ENCODE data around the gene EPSTI1.

The EPSTI1 gene

GRCh38 chr13:43014162-43014561 is 22.1 kb upstream of the EPSTI1 start:
- Histone ChIP-seq H4K8ac (ENCODE audit: low read depth, low read length) (no peak overlapping the region), H3K18ac (ENCODE audit: low read length) (no peak overlapping the region), H3K36me3 (replicated peaks in 1 of 2; ENCODE audit: control insufficient read depth in 2 of 2, insufficient read depth in 2 of 2, low read length in 2 of 2) (no peaks in the 10 kb centered on the region), H3K4me1 (ENCODE audit: control insufficient read depth in 2 of 2, insufficient read depth in 1 of 2, low read depth in 1 of 2, low read length in 2 of 2) (no peaks in the 10 kb centered on the region), H3K4me3 (ENCODE audit: low read length in 2 of 2) (no peak overlapping the region), H3K9me3 (replicated peaks in 1 of 2; ENCODE audit: control insufficient read depth in 2 of 2, insufficient read depth in 1 of 2, low read depth in 1 of 2, low read length in 2 of 2) (no peaks in the 10 kb centered on the region), H2AFZ (ENCODE audit: low read length) (no peak overlapping the region), H3K4ac (ENCODE audit: low read length) (no peak overlapping the region), H3K27me3 (ENCODE audit: control insufficient read depth in 3 of 3, insufficient read depth in 3 of 3, low read depth in 1 of 3, low read length in 3 of 3) (no peaks in the 10 kb centered on the region), H3K27ac (replicated peaks; ENCODE audit: low read length) (no peak overlapping the region), H4K91ac (ENCODE audit: low read depth, low read length, poor library complexity) (no peak overlapping the region), H2BK120ac (ENCODE audit: low read depth, low read length) (no peak overlapping the region), H3K14ac (ENCODE audit: low read length) (no peak overlapping the region), H3K4me2 (ENCODE audit: insufficient read depth, low read length, poor library complexity, severe bottlenecking) (no peak overlapping the region), H3K79me1 (ENCODE audit: low read depth, low read length) (no peaks in the 10 kb centered on the region), H3K9ac (ENCODE audit: low read depth, low read length, poor library complexity) (no peak overlapping the region), H3K23ac (ENCODE audit: low read depth, low read length, poor library complexity) (no peak overlapping the region), H2BK12ac (ENCODE audit: low read length) (no peak overlapping the region), H2BK5ac (ENCODE audit: low read length) (no peak overlapping the region), H2BK15ac (ENCODE audit: low read length) (no peak overlapping the region), H2AK5ac (ENCODE audit: low read depth, low read length) (no peak overlapping the region)
- DNase-seq (ENCODE audit: low spot score) = no peak
- WGBS, 2 donors (ENCODE audit: extremely low coverage in 2 of 2, insufficient read length in 2 of 2, insufficient replicate concordance in 1 of 2) = no CpG with 5 or more reads among the region's 3 CpGs

GRCh38 chr13:43009506-43009905 is 17.5 kb upstream of the EPSTI1 start:
- H4K8ac ChIP-seq (ENCODE audit: low read depth, low read length) = no peak overlapping the region
- H3K4me3 ChIP-seq (ENCODE audit: low read length in 2 of 2) = no peak overlapping the region
- no peak overlapping the region for H3K4ac ChIP-seq (ENCODE audit: low read length)
- no peaks in the 10 kb centered on the region for H3K9me3 ChIP-seq (replicated peaks in 1 of 2; ENCODE audit: control insufficient read depth in 2 of 2, insufficient read depth in 1 of 2, low read depth in 1 of 2, low read length in 2 of 2)
- H2BK120ac ChIP-seq (ENCODE audit: low read depth, low read length) = no peak overlapping the region
- H3K23ac ChIP-seq (ENCODE audit: low read depth, low read length, poor library complexity) = no peak overlapping the region
- H3K14ac ChIP-seq (ENCODE audit: low read length) = no peak overlapping the region
- H3K27ac ChIP-seq (replicated peaks; ENCODE audit: low read length) = no peak overlapping the region
- no peaks in the 10 kb centered on the region for H3K27me3 ChIP-seq (ENCODE audit: control insufficient read depth in 3 of 3, insufficient read depth in 3 of 3, low read depth in 1 of 3, low read length in 3 of 3)
- H3K79me1 ChIP-seq (ENCODE audit: low read depth, low read length) = no peaks in the 10 kb centered on the region
- no peak overlapping the region for H2AK5ac ChIP-seq (ENCODE audit: low read depth, low read length)
- DNase-seq (ENCODE audit: low spot score) = no peak
- H3K36me3 ChIP-seq (replicated peaks in 1 of 2; ENCODE audit: control insufficient read depth in 2 of 2, insufficient read depth in 2 of 2, low read length in 2 of 2) = no peaks in the 10 kb centered on the region
- no peak overlapping the region for H3K4me2 ChIP-seq (ENCODE audit: insufficient read depth, low read length, poor library complexity, severe bottlenecking)
- no peak overlapping the region for H2BK12ac ChIP-seq (ENCODE audit: low read length)
- H2BK5ac ChIP-seq (ENCODE audit: low read length) = no peak overlapping the region
- no peak overlapping the region for H3K18ac ChIP-seq (ENCODE audit: low read length)
- no peak overlapping the region for H3K9ac ChIP-seq (ENCODE audit: low read depth, low read length, poor library complexity)
- no CpG with 5 or more reads among the region's 1 CpG for WGBS, 2 donors (ENCODE audit: extremely low coverage in 2 of 2, insufficient read length in 2 of 2, insufficient replicate concordance in 1 of 2)
- peaks cover 0 to 5% of the 10 kb centered on the region in 2 donors for H3K4me1 ChIP-seq (ENCODE audit: control insufficient read depth in 2 of 2, insufficient read depth in 1 of 2, low read depth in 1 of 2, low read length in 2 of 2)
- H2BK15ac ChIP-seq (ENCODE audit: low read length) = no peak overlapping the region
- H2AFZ ChIP-seq (ENCODE audit: low read length) = no peak overlapping the region
- H4K91ac ChIP-seq (ENCODE audit: low read depth, low read length, poor library complexity) = no peak overlapping the region

DNA sequence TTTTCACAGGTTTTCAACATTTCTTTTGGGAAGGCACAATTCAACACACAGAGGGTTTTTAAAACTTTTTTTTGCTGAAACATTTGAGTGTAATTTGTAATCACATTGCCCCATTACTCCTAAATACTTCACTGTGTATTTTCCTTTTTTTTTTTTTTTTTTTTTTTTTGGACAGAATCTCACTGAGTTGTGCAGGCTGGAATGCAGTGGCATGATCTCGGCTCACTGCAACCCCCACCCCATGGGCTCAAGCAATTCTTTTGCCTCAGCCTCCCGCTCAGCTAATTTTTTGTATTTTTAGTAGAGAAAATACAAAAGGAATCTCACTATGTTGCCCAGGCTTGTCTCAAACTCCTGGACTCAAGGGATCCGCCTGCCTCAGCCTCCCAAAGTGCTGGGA is 16.6 kb upstream of the EPSTI1 start:
- Histone ChIP-seq H3K79me1 (ENCODE audit: low read depth, low read length) (no peaks in the 10 kb centered on the region), H2AFZ (ENCODE audit: low read length) (no peak overlapping the region), H3K14ac (ENCODE audit: low read length) (no peak overlapping the region), H4K91ac (ENCODE audit: low read depth, low read length, poor library complexity) (no peak overlapping the region), H3K23ac (ENCODE audit: low read depth, low read length, poor library complexity) (no peak overlapping the region), H3K27ac (replicated peaks; ENCODE audit: low read length) (no peak overlapping the region), H4K8ac (ENCODE audit: low read depth, low read length) (no peak overlapping the region), H2BK15ac (ENCODE audit: low read length) (no peak overlapping the region), H3K36me3 (replicated peaks in 1 of 2; ENCODE audit: control insufficient read depth in 2 of 2, insufficient read depth in 2 of 2, low read length in 2 of 2) (no peaks in the 10 kb centered on the region), H3K27me3 (ENCODE audit: control insufficient read depth in 3 of 3, insufficient read depth in 3 of 3, low read depth in 1 of 3, low read length in 3 of 3) (no peaks in the 10 kb centered on the region), H3K4me1 (ENCODE audit: control insufficient read depth in 2 of 2, insufficient read depth in 1 of 2, low read depth in 1 of 2, low read length in 2 of 2) (peaks cover 0 to 5% of the 10 kb centered on the region in 2 donors), H3K9me3 (replicated peaks in 1 of 2; ENCODE audit: control insufficient read depth in 2 of 2, insufficient read depth in 1 of 2, low read depth in 1 of 2, low read length in 2 of 2) (no peaks in the 10 kb centered on the region), H2BK5ac (ENCODE audit: low read length) (no peak overlapping the region), H3K9ac (ENCODE audit: low read depth, low read length, poor library complexity) (no peak overlapping the region), H3K4me3 (ENCODE audit: low read length in 2 of 2) (no peak overlapping the region), H3K4ac (ENCODE audit: low read length) (no peak overlapping the region), H3K4me2 (ENCODE audit: insufficient read depth, low read length, poor library complexity, severe bottlenecking) (no peak overlapping the region), H2BK120ac (ENCODE audit: low read depth, low read length) (no peak overlapping the region), H3K18ac (ENCODE audit: low read length) (no peak overlapping the region), H2BK12ac (ENCODE audit: low read length) (no peak overlapping the region), H2AK5ac (ENCODE audit: low read depth, low read length) (no peak overlapping the region)
- no CpG with 5 or more reads among the region's 3 CpGs for WGBS, 2 donors (ENCODE audit: extremely low coverage in 2 of 2, insufficient read length in 2 of 2, insufficient replicate concordance in 1 of 2)
- DNase-seq (ENCODE audit: low spot score) = no peak

DNA sequence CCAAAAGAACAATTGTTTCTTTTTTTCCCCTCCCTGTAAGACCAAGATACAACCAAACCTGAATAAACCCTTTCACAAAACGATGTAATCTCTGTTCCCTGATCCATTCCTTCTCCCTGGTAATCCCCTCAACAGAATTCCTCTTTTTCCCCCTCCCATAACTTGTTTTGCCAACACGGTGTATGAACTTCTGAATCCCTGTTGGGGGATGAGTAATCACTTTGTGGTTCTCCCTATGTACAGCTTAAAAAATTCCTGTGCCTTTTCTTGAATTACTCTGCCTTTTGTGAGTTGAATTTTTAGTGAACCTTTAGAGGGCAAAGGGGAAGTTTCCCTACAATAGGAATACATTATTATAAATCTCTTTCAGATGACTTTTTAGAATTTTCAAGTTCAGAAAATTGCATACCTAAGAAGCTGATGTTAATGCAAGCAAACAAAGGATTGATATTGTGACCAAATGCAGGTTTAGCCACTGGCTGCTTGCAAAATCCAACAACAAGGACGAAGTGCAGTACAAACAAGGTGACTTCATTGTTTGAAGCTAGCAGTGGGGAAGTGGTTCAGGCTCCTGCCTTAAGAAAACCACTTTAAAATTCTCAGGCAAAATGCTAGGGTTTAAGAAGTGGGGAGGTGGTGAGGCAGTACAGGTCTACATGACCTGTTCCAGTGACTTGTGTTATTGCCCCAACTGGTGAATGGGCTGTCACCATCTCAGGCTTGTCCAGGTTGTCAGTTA is 15.0 kb upstream of the EPSTI1 start:
- Histone ChIP-seq H3K4me1 (ENCODE audit: control insufficient read depth in 2 of 2, insufficient read depth in 1 of 2, low read depth in 1 of 2, low read length in 2 of 2) (peaks cover 0 to 5% of the 10 kb centered on the region in 2 donors), H3K18ac (ENCODE audit: low read length) (no peak overlapping the region), H2BK12ac (ENCODE audit: low read length) (no peak overlapping the region), H2BK120ac (ENCODE audit: low read depth, low read length) (no peak overlapping the region), H3K4me2 (ENCODE audit: insufficient read depth, low read length, poor library complexity, severe bottlenecking) (no peak overlapping the region), H3K36me3 (replicated peaks in 1 of 2; ENCODE audit: control insufficient read depth in 2 of 2, insufficient read depth in 2 of 2, low read length in 2 of 2) (no peaks in the 10 kb centered on the region), H3K27ac (replicated peaks; ENCODE audit: low read length) (no peak overlapping the region), H3K23ac (ENCODE audit: low read depth, low read length, poor library complexity) (no peak overlapping the region), H3K4ac (ENCODE audit: low read length) (no peak overlapping the region), H4K91ac (ENCODE audit: low read depth, low read length, poor library complexity) (no peak overlapping the region), H3K4me3 (ENCODE audit: low read length in 2 of 2) (no peak overlapping the region), H2BK5ac (ENCODE audit: low read length) (no peak overlapping the region), H3K9me3 (replicated peaks in 1 of 2; ENCODE audit: control insufficient read depth in 2 of 2, insufficient read depth in 1 of 2, low read depth in 1 of 2, low read length in 2 of 2) (no peaks in the 10 kb centered on the region), H4K8ac (ENCODE audit: low read depth, low read length) (no peak overlapping the region), H2BK15ac (ENCODE audit: low read length) (no peak overlapping the region), H3K9ac (ENCODE audit: low read depth, low read length, poor library complexity) (no peak overlapping the region), H3K27me3 (ENCODE audit: control insufficient read depth in 3 of 3, insufficient read depth in 3 of 3, low read depth in 1 of 3, low read length in 3 of 3) (no peaks in the 10 kb centered on the region), H2AK5ac (ENCODE audit: low read depth, low read length) (no peak overlapping the region), H2AFZ (ENCODE audit: low read length) (peak overlapping the region; percentile 15), H3K79me1 (ENCODE audit: low read depth, low read length) (no peaks in the 10 kb centered on the region), H3K14ac (ENCODE audit: low read length) (no peak overlapping the region)
- WGBS, 2 donors (ENCODE audit: extremely low coverage in 2 of 2, insufficient read length in 2 of 2, insufficient replicate concordance in 1 of 2) = no CpG with 5 or more reads among the region's 3 CpGs
- DNase-seq (ENCODE audit: low spot score) = no peak
